ENCODE results near the gene PRRT2.
"Not testable (repeated sequence)": the region's sequence is repeated elsewhere in the genome, so short reads cannot be mapped to it uniquely, and the experiment has no call there.

The PRRT2 gene

DNA sequence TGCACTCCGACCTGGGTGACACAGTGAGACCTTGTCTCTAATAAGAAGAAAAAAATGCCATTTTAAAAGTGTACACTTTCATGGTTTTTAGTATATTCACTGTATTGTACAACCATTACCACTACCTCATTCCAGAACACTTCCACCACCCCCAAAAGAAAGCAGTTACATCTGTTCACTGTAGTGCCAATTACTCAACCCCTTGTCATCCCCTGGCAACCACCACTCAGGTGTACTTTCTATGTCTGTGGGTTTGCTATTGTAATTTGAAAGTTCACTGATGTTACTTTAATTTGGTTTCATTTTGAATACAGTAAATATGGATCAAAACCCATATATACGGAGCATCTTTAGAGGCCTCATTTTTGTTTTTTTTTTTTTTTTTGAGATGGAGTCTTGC, 27.8 kb upstream of the PRRT2 start:
- no peak overlapping the region for H3K4me3 ChIP-seq
- no peak for DNase-seq (ENCODE audit: low spot score)
- TF ChIP-seq, protein P1, sequence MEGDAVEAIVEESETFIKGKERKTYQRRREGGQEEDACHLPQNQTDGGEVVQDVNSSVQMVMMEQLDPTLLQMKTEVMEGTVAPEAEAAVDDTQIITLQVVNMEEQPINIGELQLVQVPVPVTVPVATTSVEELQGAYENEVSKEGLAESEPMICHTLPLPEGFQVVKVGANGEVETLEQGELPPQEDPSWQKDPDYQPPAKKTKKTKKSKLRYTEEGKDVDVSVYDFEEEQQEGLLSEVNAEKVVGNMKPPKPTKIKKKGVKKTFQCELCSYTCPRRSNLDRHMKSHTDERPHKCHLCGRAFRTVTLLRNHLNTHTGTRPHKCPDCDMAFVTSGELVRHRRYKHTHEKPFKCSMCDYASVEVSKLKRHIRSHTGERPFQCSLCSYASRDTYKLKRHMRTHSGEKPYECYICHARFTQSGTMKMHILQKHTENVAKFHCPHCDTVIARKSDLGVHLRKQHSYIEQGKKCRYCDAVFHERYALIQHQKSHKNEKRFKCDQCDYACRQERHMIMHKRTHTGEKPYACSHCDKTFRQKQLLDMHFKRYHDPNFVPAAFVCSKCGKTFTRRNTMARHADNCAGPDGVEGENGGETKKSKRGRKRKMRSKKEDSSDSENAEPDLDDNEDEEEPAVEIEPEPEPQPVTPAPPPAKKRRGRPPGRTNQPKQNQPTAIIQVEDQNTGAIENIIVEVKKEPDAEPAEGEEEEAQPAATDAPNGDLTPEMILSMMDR (IDR thresholded peaks at IDR 0.05): no peak
- H3K27ac ChIP-seq: no peak overlapping the region

DNA sequence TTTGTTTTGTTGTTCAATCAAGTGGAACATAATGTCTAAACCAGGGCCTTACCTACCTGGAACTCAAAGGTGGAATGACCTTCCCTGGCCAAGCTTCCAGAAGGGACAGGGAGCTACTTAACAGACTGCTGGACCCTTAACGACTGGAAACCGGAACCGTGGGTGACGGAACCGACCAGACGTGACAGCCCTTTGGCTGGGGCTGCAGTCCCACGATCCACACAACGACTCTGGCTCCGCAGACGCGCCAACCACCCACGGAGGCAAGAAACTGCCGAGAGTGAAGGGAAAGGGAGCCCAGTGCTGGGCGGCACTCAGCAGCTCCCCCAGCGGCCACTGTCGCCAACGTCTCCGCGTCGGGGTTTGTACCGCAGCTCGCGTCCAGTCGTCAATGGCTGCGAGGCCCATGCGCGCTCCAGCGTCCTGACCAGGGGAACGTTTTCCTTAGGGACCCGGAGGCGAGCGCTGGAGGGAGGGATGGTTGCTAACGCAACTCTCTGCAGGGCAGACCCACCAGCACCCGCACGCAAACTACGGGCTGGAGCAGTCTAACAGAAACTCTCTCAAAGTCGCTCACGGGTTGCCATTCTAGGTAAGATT, 27.0 kb upstream of the PRRT2 start:
- TF ChIP-seq, protein P1 (IDR thresholded peaks at IDR 0.05): peak; percentile 82
- peak overlapping the region; percentile 61 for H3K4me3 ChIP-seq
- peak; percentile 78 for DNase-seq (ENCODE audit: low spot score)
- no peak overlapping the region for H3K27ac ChIP-seq

DNA sequence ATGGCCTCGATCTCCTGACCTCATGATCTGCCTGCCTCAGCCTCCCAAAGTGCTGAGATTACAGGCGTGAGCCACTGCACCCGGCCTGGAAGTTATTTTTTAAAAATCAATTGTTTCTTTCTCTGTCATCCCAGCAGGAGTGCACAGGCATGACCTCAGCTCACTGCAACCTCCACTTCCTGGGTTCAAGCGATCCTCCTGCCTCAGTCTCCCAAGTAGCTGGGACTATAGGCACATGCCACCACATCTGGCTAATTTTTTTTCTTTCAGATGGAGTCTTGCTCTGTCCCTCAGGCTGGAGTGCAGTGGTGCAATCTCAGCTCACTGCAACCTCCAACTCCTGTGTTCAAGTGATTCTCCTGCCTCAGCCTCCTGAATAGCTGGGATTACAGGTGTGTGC, 24.8 kb upstream of the PRRT2 start:
- H3K4me3 ChIP-seq; H3K27ac ChIP-seq; DNase-seq (ENCODE audit: low spot score): not testable (repeated sequence)

DNA sequence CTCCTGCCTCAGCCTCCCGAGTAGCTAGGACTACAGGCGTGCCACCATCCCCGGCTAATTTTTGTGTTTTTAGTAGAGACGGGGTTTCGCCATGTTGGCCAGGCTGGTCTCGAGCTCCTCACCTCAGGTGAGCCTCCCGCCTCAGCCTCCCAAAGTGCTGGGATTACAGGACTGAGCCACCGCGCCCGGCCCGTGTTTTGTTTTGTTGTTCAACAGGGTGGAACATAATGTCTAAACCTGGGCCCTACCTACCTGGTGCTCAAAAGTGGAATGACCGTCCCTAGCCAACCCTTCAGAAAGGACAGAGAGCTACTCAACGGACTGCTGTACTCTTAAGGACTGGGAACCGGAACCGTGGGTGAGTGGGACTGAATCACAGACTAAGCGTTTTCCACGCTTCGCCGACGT, 22.2 kb upstream of the PRRT2 start:
- Histone ChIP-seq H3K4me3 (peak overlapping the region; percentile 90), H3K27ac (peak overlapping the region; percentile 73 to 83)
- TF ChIP-seq, protein P1 (IDR thresholded peaks at IDR 0.05): no peak
- DNase-seq (ENCODE audit: low spot score): no peak

DNA sequence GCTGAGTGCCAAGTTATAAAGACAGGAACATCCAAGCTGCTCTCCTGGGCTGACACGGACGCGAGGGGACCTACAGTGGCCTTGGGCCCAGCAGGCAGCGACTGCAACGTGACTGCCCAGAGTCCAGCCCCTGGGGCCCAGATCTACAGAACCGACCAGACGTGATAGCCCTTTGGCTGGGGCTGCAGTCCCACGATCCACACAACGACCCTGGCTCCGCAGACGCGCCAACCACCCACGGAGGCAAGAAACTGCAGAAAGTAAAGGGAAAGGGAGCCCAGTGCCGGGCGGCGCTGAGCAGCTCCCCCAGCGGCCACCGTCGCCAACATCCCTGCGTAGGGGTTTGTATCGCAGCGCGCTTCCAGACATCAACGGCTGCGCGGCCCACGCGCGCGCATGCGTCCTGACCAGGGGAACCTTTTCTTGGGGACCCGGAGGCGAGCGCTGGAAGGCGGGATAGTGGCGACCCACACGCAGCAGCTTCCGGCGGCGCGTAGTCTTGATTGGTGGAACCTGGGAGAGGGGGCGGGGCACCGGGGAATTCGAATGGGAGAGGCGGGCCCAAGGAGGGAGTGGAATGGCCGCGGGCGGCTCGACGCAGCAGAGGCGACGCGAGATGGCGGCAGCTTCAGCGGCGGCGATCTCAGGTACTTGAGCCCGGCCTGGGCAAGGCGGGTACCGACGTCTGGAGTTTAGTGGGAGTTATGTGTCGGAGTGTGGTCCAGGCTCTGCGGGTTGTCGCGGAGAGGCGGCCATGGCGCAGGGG, 21.6 kb upstream of the PRRT2 start, which contains the start of gene KIF22:
KIF22 (plus strand) TSS at position 569 of the 766 bp plus-strand sequence; CDS start at position 578, 9 bp downstream.
- peak within 1 kb of the TSS; percentile 73 to 83 for H3K27ac ChIP-seq
- H3K4me3 ChIP-seq: peak within 1 kb of the TSS; percentile 90
- TF ChIP-seq, protein P1 (IDR thresholded peaks at IDR 0.05): peak; percentile 60
- DNase-seq (ENCODE audit: low spot score): peak; percentile 98

DNA sequence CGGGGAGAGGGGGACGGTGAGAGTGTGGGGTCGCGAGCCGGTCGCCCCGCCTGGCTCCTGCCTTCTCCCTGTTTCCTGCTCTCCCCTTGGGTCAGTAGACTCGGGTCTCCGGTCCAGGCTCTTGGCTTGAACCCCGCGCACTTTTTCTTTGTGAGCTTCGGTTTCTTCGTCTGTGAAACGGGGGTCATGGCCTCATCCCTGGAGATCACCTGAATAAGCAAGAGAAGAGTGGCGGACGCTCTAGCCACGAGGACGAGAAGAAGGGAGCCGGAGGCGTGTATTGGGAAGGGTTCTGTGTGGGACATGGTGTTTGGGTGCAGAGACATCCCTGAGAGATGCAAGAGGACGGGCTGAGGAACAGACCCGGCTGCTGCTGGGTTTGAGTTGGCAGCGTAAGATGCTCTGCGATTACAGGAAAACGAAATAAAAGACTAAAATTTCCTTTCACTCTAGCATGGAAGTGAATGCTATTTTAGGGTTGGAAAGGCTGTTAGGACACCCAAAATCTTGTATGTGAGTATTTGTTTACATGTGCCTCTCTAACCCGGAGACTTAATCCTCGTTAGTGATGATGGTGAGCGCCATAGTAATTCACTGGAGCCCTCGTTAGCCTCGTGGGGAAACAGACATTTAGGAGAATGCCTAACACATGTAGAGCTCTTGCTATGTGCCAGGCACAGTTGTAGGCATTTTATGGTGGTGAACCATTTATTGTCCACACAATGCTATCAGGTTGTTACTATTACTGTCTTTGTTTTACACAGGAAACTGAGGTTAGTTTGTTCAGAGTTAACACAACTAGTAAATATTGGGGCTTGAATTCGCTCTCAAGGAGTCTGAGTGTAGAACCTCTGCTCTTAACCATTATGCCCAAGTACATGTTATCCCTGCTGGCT, 20.8 kb upstream of the PRRT2 start:
- Histone ChIP-seq H3K4me3 (peak overlapping the region; percentile 90), H3K27ac (peak overlapping the region in 1 of 2 donors; percentile 70)
- no peak for DNase-seq (ENCODE audit: low spot score)
- TF ChIP-seq, protein P1 (IDR thresholded peaks at IDR 0.05): no peak

Data from coronary artery (tissue), 2 donors.